NK-92 (cell line): Measurements from ENCODE around the gene IMPA2.

Experiments used
- DNase-seq: peaks from one replicate; lab custom pipeline; 2025; ENCODE audit not compliant: unreplicated experiment; lab: John Stamatoyannopoulos, UW

The IMPA2 gene

DNA sequence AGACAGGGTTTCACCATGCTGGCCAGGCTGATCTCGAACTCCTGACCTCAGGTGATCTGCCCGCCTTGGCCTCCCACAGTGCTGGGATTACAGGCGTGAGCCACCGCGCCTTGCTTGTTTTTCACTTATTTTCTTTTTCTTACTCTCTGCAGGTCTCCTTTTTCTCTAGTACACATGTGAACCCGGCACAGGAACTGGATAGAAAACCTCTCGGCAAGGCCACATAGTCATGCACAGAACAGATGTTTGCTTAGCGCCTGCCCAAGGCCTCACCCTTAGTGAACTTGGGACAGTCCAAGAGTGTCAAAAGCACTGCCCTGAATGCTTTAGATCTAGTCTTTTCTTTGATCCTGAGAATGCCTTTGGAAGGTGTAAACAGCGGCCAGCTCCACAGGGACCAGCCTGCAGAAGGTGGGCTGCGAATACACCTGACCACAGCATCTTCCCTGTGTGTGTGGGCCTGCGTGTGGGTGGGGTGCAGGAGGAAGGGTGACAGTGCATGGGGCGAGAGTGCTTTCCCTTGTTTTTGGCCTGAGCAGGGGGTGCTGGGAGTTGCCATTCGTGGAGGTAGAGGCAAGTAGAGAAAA lies 27.0 kb downstream of the IMPA2 start:
- no peak for DNase-seq

DNA sequence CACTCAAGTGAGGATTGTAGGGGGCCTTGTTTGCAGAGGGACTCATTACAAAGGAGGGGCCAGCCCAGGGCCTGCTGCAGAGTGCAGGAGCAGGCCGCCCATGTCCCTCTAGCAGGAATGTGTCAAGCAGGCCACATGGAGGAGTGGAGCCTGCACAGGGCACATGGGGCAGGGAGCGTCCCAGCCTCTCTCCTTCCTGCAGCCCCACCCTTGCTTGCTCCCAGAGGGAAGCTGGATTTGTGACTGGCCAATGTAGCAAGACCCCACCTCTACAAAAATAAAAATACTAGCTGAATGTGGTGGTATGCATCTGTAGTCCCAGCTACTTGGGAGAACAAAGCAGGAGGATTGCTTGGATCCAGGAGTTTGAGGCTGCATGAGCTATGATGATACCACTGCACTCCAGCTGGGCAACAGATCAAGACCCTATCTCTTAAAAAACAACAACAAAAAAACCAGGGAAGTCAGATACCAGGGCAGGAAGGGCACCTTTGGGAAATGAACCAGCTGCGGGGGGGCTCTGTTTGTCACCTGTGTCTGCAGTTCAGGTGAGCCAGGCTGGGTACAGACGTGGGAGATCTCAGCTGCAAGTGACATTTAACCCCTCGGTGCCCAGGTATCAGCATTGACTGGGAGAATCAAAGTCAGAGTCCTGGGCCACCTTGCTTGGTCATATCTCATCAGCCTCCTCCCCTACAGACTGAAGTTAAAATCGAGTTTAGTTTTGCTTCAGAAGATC lies 27.7 kb downstream of the IMPA2 start:
- DNase-seq, result no peak

DNA sequence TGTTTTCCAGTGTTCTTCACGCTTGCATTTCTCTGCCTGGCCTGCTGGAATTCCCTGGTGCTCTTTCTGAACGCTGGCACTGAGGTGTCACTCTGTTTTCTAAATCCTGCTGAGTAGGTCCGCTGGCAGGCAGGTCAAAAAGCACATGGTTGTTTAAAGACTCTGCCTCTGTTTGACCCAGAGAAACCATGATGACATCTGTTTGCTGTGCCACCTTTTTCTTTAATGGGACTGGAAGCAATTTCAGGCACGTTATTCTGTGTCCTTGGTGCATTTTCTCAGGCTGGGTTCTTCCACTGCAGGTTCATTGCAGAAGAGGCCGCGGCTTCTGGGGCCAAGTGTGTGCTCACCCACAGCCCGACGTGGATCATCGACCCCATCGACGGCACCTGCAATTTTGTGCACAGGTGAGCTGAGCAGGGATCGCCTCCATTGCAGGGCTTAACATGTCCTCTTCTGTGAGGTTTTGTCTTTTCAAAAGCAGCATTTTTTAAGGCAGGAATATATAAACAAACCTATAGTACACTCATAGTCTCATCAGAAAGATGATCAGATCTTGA lies 28.4 kb downstream of the IMPA2 start:
- DNase-seq, result no peak

DNA sequence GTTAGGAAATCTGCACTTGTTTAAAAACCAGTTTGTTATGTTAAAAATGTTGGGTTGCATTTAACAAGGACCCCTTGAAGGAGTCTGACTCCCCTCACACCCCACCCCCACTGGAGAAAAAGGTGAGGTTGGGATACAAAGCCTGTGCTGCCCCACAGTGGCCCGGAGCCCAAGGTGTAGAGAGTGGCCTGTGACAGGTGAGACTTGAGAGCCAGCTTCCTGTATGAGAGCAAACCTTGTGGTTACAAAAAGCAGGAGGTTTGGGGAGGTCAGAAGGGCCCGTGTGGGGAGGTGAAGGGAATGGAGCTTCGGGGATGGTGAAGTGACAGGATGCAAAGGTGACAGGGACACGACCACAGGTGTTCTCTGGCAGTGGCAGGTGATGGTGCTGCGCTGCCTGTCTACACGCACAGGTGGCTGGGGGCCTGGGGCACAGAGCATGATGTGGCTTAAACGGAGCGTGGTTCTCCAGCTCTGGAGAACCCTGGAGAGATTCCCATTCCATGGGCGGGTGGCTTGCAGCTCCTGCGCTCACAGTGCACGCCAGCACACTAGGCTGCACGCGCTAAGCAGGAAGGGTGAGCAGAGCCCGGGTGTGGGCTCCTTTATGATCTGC lies 29.0 kb downstream of the IMPA2 start:
- no peak for DNase-seq

DNA sequence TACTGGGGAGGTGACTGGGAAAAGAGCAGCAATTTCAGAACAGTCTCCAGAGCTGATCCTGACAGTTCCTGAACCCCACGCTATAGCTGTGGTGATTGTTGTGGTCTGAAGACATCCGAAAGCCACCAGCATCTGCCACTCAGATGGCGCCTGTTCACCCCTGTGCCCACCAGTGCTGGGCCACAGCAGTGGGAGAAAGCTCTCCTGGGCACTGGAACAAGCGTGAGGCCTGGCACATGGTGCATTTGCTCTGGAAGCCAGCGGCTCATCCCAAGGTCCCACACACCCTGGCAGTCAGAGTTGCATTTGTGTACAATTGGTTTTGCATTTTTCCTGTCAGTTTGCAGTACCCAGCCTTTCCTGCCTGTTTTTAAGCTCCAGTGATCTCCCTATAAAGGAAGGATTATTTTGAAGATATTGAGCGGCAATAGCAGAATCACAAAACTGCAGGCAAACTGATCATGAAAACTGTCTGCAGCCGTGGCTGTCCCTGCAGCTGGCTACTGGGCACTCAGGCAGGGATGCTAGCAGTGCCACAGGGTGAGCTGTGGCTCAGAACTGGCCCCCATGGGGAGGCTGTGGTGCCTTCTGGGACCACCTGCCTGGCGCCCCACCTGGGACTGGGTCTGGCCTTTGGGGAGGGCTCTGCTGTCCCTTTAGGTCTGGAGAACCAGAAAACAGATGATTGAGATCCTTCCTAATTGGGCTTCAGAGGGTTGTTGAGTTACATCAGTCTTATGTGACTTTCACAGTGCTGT lies 30.1 kb downstream of the IMPA2 start:
- DNase-seq, result no peak

DNA sequence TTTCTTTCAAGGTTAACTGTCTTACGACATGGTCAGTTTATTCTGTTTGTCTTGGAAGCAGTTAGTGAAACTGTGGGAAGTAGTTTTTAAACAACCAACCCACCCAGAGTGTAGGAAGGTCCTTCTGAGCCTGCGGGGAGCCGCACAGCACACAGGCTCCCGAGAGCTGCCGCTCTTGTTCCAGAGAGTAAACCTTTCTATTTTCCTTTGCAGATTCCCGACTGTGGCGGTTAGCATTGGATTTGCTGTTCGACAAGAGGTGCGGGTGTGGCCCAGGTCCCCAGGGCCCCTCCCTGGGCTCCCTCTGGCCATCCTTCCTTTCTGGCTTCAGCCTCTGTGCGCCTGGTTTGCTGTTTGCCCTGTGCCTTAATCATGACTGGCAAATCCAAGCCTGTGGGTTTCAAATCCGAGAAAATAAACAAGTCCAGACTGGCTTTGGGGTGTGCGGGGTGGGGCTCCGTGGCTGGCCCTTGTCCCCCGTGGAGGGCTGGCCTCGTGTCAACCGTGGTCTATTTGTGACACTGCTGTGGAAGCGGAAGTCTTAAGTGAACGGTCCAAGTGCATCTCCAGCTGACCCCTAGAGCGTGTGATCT lies 30.7 kb downstream of the IMPA2 start:
- no peak for DNase-seq

DNA sequence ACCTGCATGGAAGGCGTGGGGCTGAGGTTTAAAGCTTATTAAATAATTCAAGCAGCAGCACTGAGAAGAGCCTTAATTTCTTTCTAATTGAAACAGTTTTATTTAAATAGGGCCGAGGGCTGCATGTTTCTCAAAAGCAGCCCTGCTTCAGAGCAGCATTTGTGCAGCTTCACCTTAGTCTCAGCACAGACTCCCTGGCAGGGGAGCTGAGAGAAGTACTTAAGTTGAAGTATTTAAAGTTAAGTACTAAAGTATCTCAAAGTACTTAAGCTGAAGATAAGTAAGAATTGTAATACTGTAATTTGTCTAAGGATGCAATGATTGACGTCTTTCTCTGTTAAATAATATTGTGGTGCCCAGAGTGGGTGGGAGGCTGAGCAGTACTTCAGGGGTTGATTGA lies 31.4 kb downstream of the IMPA2 start:
- no peak for DNase-seq

DNA sequence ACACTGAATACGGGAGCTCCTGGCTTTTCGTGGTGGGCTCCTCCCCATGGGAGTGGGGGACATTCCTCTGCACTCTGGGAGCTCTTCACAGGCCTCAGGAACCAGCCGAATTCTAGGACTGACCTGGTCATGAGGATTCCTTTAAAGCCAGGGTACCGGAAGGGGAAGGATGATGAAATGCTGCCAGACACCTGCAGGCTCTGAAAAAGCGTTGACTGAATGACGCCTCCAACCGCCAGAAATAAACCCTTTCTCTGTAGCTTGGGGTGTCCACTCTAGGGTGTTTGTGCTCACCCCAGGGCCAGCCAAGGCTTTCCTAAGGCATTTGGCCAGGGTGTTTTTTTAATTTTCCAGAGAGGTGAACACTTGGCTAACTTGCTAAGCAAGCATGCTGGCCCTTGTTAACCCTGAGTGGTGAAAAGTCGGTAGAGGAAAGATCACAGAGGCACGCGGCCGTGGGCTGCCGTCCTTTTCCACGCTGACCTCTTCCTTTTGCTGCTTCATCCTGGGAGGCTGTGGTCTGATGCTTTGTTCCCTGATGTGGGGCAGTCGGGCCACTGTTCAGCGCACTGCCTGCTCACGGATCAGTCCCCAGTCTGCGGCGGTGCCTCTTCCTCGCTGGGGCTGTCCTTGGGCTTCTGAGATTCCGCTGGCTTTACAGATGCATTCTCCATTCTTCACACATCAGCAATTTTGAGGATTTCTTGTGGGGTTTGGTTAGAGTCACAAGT lies 32.0 kb downstream of the IMPA2 start:
- DNase-seq, result no peak

DNA sequence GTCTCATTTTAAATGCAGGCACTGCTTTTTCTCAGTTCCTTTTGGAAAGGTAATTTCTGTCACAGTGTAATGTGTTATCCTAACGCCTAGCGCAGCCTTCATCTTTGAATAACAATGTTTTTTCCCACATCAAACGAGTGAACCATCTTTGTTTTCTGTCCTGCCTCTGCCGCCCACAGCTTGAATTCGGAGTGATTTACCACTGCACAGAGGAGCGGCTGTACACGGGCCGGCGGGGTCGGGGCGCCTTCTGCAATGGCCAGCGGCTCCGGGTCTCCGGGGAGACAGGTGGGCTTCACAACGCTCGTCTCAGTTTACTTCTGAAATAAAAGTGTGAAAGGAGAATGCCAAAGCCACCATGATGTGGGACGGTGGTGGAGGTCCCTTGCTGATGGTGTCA lies 32.8 kb downstream of the IMPA2 start:
- no peak for DNase-seq

DNA sequence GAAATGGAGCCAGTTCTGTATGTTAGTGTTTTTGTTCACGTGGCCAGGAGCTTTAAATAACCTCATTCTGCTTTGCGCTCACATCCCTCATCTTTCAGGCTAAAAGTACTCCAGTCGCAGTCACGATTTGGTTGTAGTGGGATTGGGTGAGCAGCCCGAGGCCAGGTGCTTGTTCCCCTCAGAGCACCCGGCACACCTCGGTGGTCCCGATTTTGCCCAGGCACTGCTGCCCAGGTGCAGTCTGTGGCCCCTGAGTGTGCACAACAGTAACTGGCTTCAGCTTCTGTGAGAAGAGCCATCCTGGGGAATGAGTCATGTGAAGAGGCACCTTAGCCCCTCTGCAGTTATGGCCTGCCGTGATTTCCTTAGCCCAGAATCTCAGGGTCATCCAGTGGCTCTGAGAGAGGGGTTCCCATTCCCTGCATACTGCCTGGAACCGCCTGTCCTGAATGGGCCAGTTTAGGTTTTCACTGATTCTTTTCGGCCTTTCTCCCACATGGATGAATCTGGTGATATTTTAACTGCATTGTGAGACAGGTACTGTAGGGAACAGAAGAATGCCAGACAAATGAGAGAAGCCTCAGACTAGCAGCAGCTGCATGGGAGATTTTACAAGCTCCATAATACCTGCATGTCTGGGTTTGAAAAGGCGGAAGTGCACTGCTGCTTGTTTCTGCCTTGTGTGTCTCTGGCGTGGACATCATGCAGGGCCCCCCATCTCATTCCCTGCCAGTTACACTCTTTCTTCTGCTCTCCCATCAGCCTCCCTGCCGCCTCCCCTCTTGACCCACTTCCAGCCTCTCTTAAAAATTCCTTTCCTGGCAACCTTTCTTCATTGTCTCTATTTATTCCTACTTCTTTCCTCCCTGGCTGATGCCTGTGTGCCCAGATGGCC lies 33.5 kb downstream of the IMPA2 start:
- DNase-seq, result no peak

DNA sequence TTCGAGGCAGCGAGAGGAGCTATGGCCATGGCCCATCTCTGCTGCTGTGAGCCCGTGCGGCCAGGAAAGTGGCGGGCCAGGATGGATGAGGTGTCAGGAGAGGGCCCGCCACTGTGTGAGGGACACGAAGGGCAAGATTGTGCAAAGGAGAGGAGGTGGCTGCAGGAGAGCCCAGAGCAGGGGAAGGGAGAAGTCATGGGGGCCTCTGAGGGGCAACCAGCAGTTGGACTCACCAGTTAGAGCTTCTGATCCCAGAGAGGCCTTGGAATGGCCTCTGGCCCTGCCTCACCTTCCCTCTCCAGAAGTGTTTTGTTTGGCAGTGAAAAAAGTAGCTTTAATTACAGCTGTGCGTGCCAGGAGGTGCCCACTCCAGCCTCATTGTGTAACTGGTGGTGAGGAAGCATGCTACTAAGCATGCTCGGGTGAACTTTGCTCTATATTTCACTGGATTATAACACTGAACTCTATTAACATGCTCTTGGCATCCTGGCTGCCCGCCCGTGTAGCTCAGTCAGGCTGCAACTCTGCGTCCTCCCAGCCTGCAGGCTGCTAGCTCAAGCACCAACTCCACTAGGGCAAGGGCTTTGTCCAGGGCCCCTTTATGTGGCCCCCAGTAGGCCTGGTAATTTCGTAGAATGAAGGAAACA lies 34.2 kb downstream of the IMPA2 start:
- no peak for DNase-seq

DNA sequence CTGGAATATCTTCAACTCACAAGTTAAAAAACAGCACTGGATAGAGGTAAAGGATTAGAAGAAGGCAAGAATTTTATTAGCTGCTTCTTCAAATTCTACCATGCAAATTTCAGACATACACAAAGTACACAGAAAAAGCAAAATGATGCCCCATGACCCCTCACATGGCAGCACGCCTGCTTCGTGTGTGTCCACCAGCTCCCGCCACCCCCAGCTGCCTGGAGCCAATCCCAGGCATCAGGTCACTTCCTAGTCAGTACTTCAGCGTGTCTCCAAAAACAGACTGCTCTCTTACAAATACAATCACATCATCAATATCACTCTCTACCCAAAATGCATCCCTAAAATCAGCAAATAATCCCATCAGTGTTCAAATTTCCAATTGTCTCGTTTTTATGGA lies 35.8 kb downstream of the IMPA2 start:
- DNase-seq, result no peak

DNA sequence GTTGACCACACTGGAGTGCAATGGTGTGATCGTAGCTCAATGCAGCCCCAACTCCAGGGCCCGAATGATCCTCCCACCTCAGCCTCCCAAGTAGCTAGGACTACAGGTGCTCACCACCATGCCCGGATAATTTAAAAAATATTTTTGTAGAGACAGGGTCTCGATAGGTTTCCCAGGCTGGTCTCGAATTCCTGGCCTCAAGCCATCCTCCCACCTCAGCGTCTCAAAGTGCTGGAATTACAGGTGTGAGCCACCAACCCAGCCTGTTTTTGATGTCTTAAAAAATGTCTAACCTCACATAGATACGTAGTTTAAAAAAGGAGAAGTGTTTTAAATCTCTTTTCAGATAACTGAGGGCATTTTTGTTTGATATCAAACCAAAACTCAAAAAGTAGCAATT lies 37.6 kb downstream of the IMPA2 start:
- no peak for DNase-seq

DNA sequence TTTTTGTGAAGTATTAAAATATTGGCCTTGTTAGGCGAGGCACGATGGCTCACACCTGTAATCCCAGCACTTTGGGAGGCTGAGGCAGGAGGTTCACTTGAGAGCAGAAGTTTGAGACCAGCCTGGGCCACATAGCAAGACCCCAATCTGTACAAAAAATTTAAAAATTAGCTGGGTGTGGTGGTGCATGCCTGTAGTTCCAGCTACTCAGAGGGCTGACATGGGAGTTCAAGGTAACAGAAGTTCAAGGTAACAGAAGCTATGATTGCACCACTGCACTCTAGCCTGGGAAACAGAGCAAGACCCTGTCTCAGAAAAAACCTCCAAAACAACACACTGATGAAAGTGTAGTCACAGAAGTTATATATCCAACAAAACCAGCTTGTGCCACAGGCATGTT lies 39.8 kb downstream of the IMPA2 start:
- DNase-seq, result no peak

DNA sequence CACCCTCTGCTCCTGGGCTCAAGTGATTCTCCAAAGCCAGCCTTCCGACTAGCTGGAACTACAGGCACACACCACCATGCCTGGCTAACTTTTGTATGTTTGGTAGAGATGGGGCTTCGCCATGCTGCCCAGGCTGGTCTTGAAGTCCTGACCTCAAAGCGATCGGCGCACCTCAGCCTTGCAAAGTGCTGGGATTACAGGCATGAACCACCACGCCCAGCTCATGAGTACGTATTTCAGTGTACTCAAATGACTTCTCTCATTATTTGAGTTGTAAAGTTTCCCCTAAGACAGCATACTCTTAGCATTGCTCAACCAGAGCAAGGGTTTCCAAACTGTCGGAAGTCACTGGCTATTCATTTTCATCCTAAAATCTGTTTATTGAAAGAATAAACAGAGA lies 40.3 kb downstream of the IMPA2 start:
- no peak for DNase-seq

DNA sequence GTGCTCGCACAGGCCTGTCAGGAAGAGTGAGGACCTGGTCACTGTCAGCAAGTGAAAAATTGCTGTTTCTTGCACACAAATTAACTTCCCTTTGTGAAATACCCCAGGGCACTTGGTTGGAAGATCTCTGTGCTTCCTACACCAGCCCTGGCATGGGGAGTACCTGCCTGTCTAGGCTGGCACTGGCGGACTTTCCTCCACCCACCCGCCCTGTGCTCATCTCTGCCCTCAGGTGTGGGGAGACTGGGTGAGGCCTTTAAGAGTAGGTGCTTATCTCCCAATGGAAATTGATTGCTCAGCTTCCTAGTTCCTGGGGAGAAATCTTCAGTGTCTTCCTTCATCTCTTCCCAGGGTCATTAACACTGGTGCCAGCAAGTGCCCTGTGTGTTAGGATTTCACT lies 42.1 kb downstream of the IMPA2 start:
- DNase-seq, result no peak

DNA sequence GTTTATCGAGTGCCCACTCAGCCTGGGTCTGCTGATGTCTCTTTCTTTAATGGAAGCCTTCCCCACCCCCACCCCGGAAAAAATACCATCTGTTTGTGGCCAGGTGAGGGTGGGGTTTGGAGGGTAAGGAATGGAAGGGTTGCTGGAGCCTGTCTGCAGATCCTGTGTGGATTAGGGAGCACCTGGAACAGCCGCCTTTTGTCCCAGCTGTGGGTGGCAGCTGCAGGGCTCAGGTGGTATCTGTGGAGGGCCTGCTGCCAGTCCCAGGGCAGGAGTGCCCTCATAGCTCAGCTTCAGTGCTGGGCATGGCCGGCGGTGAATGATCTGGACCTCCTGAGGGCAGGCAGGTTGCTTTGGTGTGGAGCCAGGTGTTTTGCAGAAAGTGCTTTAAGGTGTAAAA lies 45.3 kb downstream of the IMPA2 start:
- DNase-seq, result no peak

DNA sequence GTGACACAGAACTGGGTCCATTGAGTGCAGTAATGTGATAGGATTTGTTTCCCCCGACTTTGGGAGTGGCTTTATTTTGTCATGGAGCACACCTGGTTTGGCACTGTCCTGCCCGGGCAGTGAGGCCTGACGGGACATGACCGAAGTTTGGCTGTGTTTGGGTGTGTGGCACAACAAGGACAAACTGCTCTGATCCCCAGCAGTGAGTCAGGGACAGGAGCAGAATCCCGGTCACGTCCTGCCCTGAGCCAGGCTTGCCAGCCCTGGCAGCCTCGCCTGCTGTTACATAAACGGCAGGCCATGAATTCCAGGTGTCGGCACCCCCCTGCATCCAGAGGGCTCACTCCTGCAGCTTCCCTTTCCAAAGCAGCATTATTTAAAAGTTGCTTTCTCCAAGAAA lies 45.7 kb downstream of the IMPA2 start:
- no peak for DNase-seq

DNA sequence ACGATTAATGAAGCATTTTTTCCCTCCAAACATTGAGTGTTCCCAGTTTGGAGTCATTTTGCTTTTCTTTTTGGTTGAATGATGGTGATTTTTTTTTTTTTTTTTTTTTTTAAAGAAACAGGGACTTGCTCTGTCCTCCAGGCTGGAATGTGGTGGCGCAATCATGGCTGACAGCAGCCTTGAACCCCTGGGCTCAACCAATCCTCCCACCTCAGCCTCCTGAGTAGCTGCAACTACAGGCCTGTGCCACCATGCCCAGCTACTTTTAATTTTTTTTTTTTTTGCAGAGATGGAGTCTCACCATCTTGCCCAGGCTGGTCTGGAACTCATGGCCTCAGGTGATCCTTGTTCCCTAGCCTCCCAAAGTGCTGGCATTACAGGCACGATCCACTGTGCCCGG lies 46.2 kb downstream of the IMPA2 start:
- no peak for DNase-seq
